Stimulated activated CD4-positive, alpha-beta T cell treated with anti-CD3 and anti-CD28 coated beads, Interleukin-15, amount 100 ng/mL, for 1 hour (primary cell): ENCODE data around the gene GABRG3.
"Not testable (repeated sequence)": the region's sequence is repeated elsewhere in the genome, so short reads cannot be mapped to it uniquely, and the experiment has no call there.

Source experiments
- DNase-seq, 2 donors: peaks; one replicate each; pipeline ENCODE4 v3.0.0-alpha.2; 2020; ENCODE audit warnings: low read depth in 1 of 2, low spot score in 1 of 2

The GABRG3 gene

GRCh38 chr15:27327467-27328025 is 356.6 kb downstream of the GABRG3 start:
- DNase-seq: no peak

- no peak for DNase-seq
Measured at GRCh38 chr15:27328186-27328585, 357.2 kb downstream of the GABRG3 start.

GRCh38 chr15:27328608-27329007 is 357.6 kb downstream of the GABRG3 start:
- no peak for DNase-seq

GRCh38 chr15:27330326-27330725 is 359.3 kb downstream of the GABRG3 start:
- no peak for DNase-seq

GRCh38 chr15:27336676-27337075 is 365.7 kb downstream of the GABRG3 start:
- no peak for DNase-seq

GRCh38 chr15:27339138-27339537 is 368.2 kb downstream of the GABRG3 start:
- no peak for DNase-seq

- DNase-seq: no peak
Measured at GRCh38 chr15:27341780-27342343, 370.9 kb downstream of the GABRG3 start.

- no peak for DNase-seq
Measured at GRCh38 chr15:27342991-27343390, 372.0 kb downstream of the GABRG3 start.

GRCh38 chr15:27352136-27352535 is 381.2 kb downstream of the GABRG3 start:
- DNase-seq: no peak

GRCh38 chr15:27353856-27354255 is 382.9 kb downstream of the GABRG3 start:
- DNase-seq: no peak

GRCh38 chr15:27358751-27359434 is 387.9 kb downstream of the GABRG3 start:
- DNase-seq: no peak

- DNase-seq: no peak
Measured at GRCh38 chr15:27359586-27359985, 388.6 kb downstream of the GABRG3 start.

- DNase-seq: no peak
Measured at GRCh38 chr15:27360316-27360715, 389.3 kb downstream of the GABRG3 start.

GRCh38 chr15:27361438-27361837 is 390.5 kb downstream of the GABRG3 start:
- no peak for DNase-seq

GRCh38 chr15:27365456-27365855 is 394.5 kb downstream of the GABRG3 start:
- DNase-seq: no peak

- DNase-seq: not testable (repeated sequence)
Measured at GRCh38 chr15:27377391-27377790, 406.4 kb downstream of the GABRG3 start.

GRCh38 chr15:27382361-27383025 is 411.5 kb downstream of the GABRG3 start:
- DNase-seq: no peak

GRCh38 chr15:27383726-27384125 is 412.7 kb downstream of the GABRG3 start:
- no peak for DNase-seq

GRCh38 chr15:27392163-27392562 is 421.2 kb downstream of the GABRG3 start:
- DNase-seq: no peak

GRCh38 chr15:27396521-27396920 is 425.5 kb downstream of the GABRG3 start:
- DNase-seq: no peak

- DNase-seq: no peak
Measured at GRCh38 chr15:27396996-27397395, 426.0 kb downstream of the GABRG3 start.

GRCh38 chr15:27398631-27399161 is 427.7 kb downstream of the GABRG3 start:
- no peak for DNase-seq
